ENCODE measurements around the gene KCNE3.

The KCNE3 gene

DNA sequence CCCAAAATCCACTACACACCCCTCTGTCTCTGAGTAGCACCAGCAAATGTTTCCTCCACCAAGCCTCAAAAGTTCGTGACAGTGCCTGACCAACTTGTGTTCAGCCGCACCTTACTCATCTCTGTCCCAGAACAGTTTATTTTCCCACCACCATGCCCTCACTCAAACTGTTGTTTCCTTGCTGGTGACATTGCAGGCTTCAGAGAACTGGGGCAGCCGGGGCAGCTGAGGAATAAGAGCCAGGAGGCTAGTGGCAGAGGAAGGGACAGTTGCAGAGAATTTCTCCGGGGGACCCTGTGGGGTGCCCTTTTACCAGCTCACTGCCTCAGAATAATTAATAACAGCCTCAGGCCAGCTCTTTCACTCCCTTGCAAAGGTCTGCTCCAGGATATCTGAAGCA lies 709 bp upstream of the KCNE3 start:
- H3K27ac ChIP-seq (ENCODE audit: low read length) = no peak overlapping the region
- no peaks in the 10 kb centered on the region for H3K4me1 ChIP-seq (ENCODE audit: low read length)
- H3K9ac ChIP-seq (ENCODE audit: low read length) = no peak overlapping the region
- H3K79me2 ChIP-seq (ENCODE audit: low read length) = no peaks in the 10 kb centered on the region
- no peak overlapping the region for H3K4me3 ChIP-seq (ENCODE audit: low read length)
- H3K36me3 ChIP-seq (replicated peaks; ENCODE audit: low read depth, low read length) = no peaks in the 10 kb centered on the region
- TF ChIP-seq EZH2phosphoT487 (IDR thresholded peaks at IDR 0.05; ENCODE audit: low read depth) = no peak
- TF ChIP-seq, protein P1, sequence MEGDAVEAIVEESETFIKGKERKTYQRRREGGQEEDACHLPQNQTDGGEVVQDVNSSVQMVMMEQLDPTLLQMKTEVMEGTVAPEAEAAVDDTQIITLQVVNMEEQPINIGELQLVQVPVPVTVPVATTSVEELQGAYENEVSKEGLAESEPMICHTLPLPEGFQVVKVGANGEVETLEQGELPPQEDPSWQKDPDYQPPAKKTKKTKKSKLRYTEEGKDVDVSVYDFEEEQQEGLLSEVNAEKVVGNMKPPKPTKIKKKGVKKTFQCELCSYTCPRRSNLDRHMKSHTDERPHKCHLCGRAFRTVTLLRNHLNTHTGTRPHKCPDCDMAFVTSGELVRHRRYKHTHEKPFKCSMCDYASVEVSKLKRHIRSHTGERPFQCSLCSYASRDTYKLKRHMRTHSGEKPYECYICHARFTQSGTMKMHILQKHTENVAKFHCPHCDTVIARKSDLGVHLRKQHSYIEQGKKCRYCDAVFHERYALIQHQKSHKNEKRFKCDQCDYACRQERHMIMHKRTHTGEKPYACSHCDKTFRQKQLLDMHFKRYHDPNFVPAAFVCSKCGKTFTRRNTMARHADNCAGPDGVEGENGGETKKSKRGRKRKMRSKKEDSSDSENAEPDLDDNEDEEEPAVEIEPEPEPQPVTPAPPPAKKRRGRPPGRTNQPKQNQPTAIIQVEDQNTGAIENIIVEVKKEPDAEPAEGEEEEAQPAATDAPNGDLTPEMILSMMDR (IDR thresholded peaks at IDR 0.05; ENCODE audit: low read depth, low read length) = no peak
- no peak overlapping the region for H2AFZ ChIP-seq (ENCODE audit: low read depth, low read length)
- no peaks in the 10 kb centered on the region for H3K27me3 ChIP-seq (ENCODE audit: low read depth, low read length)
- H4K20me1 ChIP-seq (ENCODE audit: insufficient read depth, low read length) = no peaks in the 10 kb centered on the region
- H3K4me2 ChIP-seq (ENCODE audit: low read length) = no peak overlapping the region
- H3K9me3 ChIP-seq (ENCODE audit: insufficient read depth, low read length) = no peaks in the 10 kb centered on the region

DNA sequence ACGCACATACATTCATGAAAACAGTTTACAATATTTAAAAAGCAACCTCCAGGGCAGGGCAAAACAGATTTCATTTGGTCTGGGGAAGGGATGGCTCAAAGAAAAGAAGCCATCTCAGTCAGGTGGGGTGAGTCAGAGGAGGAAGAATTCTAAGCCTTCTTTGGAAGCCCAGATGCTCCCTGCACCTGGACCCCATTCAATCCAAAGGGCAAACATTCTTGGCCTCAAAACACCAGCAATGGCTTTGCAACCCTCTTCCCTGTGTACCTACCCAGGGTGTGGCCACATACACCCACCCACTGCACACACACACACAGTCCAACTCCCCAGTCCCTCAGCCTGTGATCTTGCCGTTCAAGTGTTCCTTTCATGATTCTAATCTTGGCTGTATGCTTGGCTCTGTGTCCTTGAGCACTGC lies 2.0 kb downstream of the KCNE3 start:
- Histone ChIP-seq H3K36me3 (replicated peaks; ENCODE audit: low read depth, low read length) (no peaks in the 10 kb centered on the region), H2AFZ (ENCODE audit: low read depth, low read length) (no peak overlapping the region), H3K27me3 (ENCODE audit: low read depth, low read length) (no peaks in the 10 kb centered on the region), H3K9ac (ENCODE audit: low read length) (no peak overlapping the region), H4K20me1 (ENCODE audit: insufficient read depth, low read length) (no peaks in the 10 kb centered on the region), H3K4me3 (ENCODE audit: low read length) (no peak overlapping the region), H3K9me3 (ENCODE audit: insufficient read depth, low read length) (no peaks in the 10 kb centered on the region), H3K79me2 (ENCODE audit: low read length) (no peaks in the 10 kb centered on the region), H3K4me1 (ENCODE audit: low read length) (no peaks in the 10 kb centered on the region), H3K27ac (ENCODE audit: low read length) (no peak overlapping the region), H3K4me2 (ENCODE audit: low read length) (no peak overlapping the region)
- TF ChIP-seq EZH2phosphoT487 (IDR thresholded peaks at IDR 0.05; ENCODE audit: low read depth) = no peak
- TF ChIP-seq, protein P1 (IDR thresholded peaks at IDR 0.05; ENCODE audit: low read depth, low read length) = no peak

DNA sequence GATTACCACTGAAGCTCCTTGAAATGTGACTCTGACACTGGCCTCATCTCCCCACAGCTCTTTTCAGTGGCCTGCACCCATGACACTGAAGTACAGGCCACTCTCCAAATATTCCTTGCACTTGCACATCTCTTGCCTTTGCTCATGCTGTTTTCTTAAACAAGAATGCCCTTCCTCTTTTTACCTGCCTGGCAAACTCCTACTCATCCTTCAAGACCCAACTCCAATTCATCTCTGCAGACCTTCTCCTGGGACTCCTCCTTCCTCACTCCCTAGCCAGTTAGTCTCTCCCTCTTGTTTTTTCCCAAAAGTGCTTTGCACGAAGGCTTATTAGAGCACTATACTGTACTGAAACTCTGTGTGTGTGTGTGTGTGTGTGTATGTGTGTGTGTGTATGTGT lies 2.6 kb downstream of the KCNE3 start:
- no peaks in the 10 kb centered on the region for H3K9me3 ChIP-seq (ENCODE audit: insufficient read depth, low read length)
- no peaks in the 10 kb centered on the region for H3K4me1 ChIP-seq (ENCODE audit: low read length)
- H3K9ac ChIP-seq (ENCODE audit: low read length) = no peak overlapping the region
- no peak overlapping the region for H3K4me2 ChIP-seq (ENCODE audit: low read length)
- no peaks in the 10 kb centered on the region for H4K20me1 ChIP-seq (ENCODE audit: insufficient read depth, low read length)
- H3K4me3 ChIP-seq (ENCODE audit: low read length) = no peak overlapping the region
- no peak overlapping the region for H2AFZ ChIP-seq (ENCODE audit: low read depth, low read length)
- H3K27ac ChIP-seq (ENCODE audit: low read length) = no peak overlapping the region
- no peaks in the 10 kb centered on the region for H3K27me3 ChIP-seq (ENCODE audit: low read depth, low read length)
- TF ChIP-seq, protein P1 (IDR thresholded peaks at IDR 0.05; ENCODE audit: low read depth, low read length) = no peak
- no peak for TF ChIP-seq EZH2phosphoT487 (IDR thresholded peaks at IDR 0.05; ENCODE audit: low read depth)
- no peaks in the 10 kb centered on the region for H3K79me2 ChIP-seq (ENCODE audit: low read length)
- no peaks in the 10 kb centered on the region for H3K36me3 ChIP-seq (replicated peaks; ENCODE audit: low read depth, low read length)

DNA sequence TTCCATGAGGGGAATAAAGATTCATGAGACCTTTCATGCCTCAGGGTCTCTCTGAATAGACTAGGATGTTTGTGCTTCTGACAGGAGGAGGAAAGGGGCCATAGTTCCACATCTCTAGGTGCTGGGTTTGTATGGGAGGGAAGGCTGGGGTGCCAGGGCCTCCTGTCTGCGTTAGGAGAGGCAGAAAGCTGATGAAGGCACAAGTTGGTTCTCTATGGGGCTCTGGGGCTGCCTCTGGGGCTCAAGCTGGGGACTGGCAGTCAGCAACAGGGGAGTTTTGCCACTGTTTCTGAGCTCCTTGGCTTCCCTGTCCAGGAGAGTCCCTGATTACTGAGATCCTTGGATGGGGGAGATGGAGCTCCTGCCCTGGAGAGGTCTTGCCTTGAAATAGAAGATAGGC lies 4.1 kb downstream of the KCNE3 start:
- H3K79me2 ChIP-seq (ENCODE audit: low read length) = no peaks in the 10 kb centered on the region
- no peaks in the 10 kb centered on the region for H3K36me3 ChIP-seq (replicated peaks; ENCODE audit: low read depth, low read length)
- no peaks in the 10 kb centered on the region for H3K4me1 ChIP-seq (ENCODE audit: low read length)
- no peaks in the 10 kb centered on the region for H4K20me1 ChIP-seq (ENCODE audit: insufficient read depth, low read length)
- no peak for TF ChIP-seq EZH2phosphoT487 (IDR thresholded peaks at IDR 0.05; ENCODE audit: low read depth)
- TF ChIP-seq, protein P1 (IDR thresholded peaks at IDR 0.05; ENCODE audit: low read depth, low read length) = no peak
- no peak overlapping the region for H2AFZ ChIP-seq (ENCODE audit: low read depth, low read length)
- H3K4me2 ChIP-seq (ENCODE audit: low read length) = no peak overlapping the region
- H3K27ac ChIP-seq (ENCODE audit: low read length) = no peak overlapping the region
- no peaks in the 10 kb centered on the region for H3K27me3 ChIP-seq (ENCODE audit: low read depth, low read length)
- no peaks in the 10 kb centered on the region for H3K9me3 ChIP-seq (ENCODE audit: insufficient read depth, low read length)
- no peak overlapping the region for H3K4me3 ChIP-seq (ENCODE audit: low read length)
- no peak overlapping the region for H3K9ac ChIP-seq (ENCODE audit: low read length)
